HEK293 (cell line): ENCODE data around the gene ACVR1C.

Source experiments
- CTCF ChIA-PET: fragments of 350-600 bp; formaldehyde crosslinking; extraction: SDS; loops from one replicate; lab custom pipeline; 2021; ENCODE audit warnings: antibody characterized with exemption; lab: Yijun Ruan, JAX
- POLR2A ChIA-PET: fragments of 300-600 bp; formaldehyde crosslinking; extraction: SDS; loops from one replicate; lab custom pipeline; 2020; ENCODE audit warnings: antibody characterized with exemption, inconsistent platforms; lab: Yijun Ruan, JAX
- H3K27ac ChIP-seq: fragments of 200-500 bp; sonication (Bioruptor generic); 2 replicates; pipeline ENCODE4 v1.5.1; 2014; ENCODE audit warnings: low read depth, low read length, control low read depth, inconsistent platforms; ENCODE audit errors: extremely low read depth
- H3K36me3 ChIP-seq, 2 experiments: fragments of 200-500 bp in 1 of 2; sonication (Bioruptor generic) in 1 of 2; 1 replicate in 1 of 2; 2 replicates in 1 of 2; pipeline ENCODE4 v1.5.1; 2014 to 2017; ENCODE audit warnings: inconsistent platforms in 2 of 2, low read length in 2 of 2; ENCODE audit not compliant: control insufficient read depth in 2 of 2, insufficient read depth in 1 of 2
- H3K4me1 ChIP-seq: fragments of 200-500 bp; sonication (Bioruptor generic); 2 replicates; pipeline ENCODE4 v1.5.1; 2014; ENCODE audit warnings: mild to moderate bottlenecking, low read length, inconsistent platforms; ENCODE audit not compliant: control insufficient read depth, insufficient read depth
- H3K4me3 ChIP-seq: 2 replicates; pipeline ENCODE4 v1.5.1; 2011; ENCODE audit warnings: low read depth, mild to moderate bottlenecking, control low read depth, low read length, moderate library complexity
- H3K9me3 ChIP-seq: fragments of 200-500 bp; sonication (Bioruptor generic); 2 replicates; pipeline ENCODE4 v1.5.1; 2014; ENCODE audit warnings: low read depth, low read length, inconsistent platforms; ENCODE audit not compliant: control insufficient read depth, insufficient read depth
- BCL6B ChIP-seq: fragments of 450-650 bp; formaldehyde crosslinking; IDR thresholded peaks from 2 replicates; pipeline ENCODE4 v1.5.1; 2017; ENCODE audit warnings: missing biosample characterization, missing genetic modification characterization
- FEZF1 ChIP-seq: fragments of 450-650 bp; formaldehyde crosslinking; IDR thresholded peaks from 2 replicates; pipeline ENCODE4 v1.5.1; 2016; ENCODE audit warnings: missing biosample characterization, missing genetic modification characterization
- PBX3 ChIP-seq: sonication (generic); formaldehyde crosslinking; IDR thresholded peaks from 2 replicates; pipeline ENCODE4 v1.8.1; 2022; ENCODE audit warnings: mild to moderate bottlenecking, moderate library complexity, missing genetic modification reagents
- YY1 ChIP-seq: fragments of 450-650 bp; formaldehyde crosslinking; IDR thresholded peaks from 2 replicates; pipeline ENCODE4 v1.5.1; 2018; ENCODE audit warnings: missing biosample characterization, missing genetic modification characterization
- ZBTB1 ChIP-seq: fragments of 450-650 bp; formaldehyde crosslinking; IDR thresholded peaks from 2 replicates; pipeline ENCODE4 v1.5.1; 2016; ENCODE audit warnings: missing biosample characterization, missing genetic modification characterization
- ZBTB48 ChIP-seq: fragments of 450-650 bp; formaldehyde crosslinking; IDR thresholded peaks from 2 replicates; pipeline ENCODE4 v1.5.1; 2016; ENCODE audit warnings: missing biosample characterization, missing genetic modification characterization
- ZNF140 ChIP-seq: fragments of 450-650 bp; formaldehyde crosslinking; IDR thresholded peaks from 2 replicates; pipeline ENCODE4 v1.5.1; 2016; ENCODE audit warnings: missing biosample characterization, missing genetic modification characterization
- ZNF169 ChIP-seq: fragments of 450-650 bp; formaldehyde crosslinking; IDR thresholded peaks from 2 replicates; pipeline ENCODE4 v1.5.1; 2016; ENCODE audit warnings: missing biosample characterization, missing genetic modification characterization
- ZNF184 ChIP-seq: fragments of 450-650 bp; IDR thresholded peaks from 2 replicates; pipeline ENCODE4 v1.5.1; 2018; ENCODE audit warnings: missing biosample characterization, mild to moderate bottlenecking, missing genetic modification characterization
- ZNF214 ChIP-seq: fragments of 450-650 bp; formaldehyde crosslinking; IDR thresholded peaks from 2 replicates; pipeline ENCODE4 v1.5.1; 2017; ENCODE audit warnings: missing biosample characterization, mild to moderate bottlenecking, missing genetic modification characterization, borderline replicate concordance
- ZNF518A ChIP-seq: fragments of 450-650 bp; formaldehyde crosslinking; conservative IDR thresholded peaks from 2 replicates; pipeline ENCODE4 v1.5.1; 2016; ENCODE audit warnings: low read depth, missing biosample characterization, missing genetic modification characterization
- ZNF610 ChIP-seq: fragments of 450-650 bp; formaldehyde crosslinking; IDR thresholded peaks from 2 replicates; pipeline ENCODE4 v1.5.1; 2016; ENCODE audit warnings: missing biosample characterization, missing genetic modification characterization, borderline replicate concordance
- ZNF629 ChIP-seq: fragments of 450-650 bp; formaldehyde crosslinking; IDR thresholded peaks from 2 replicates; pipeline ENCODE4 v1.5.1; 2017; ENCODE audit warnings: missing biosample characterization, missing genetic modification characterization
- ZNF785 ChIP-seq: fragments of 450-650 bp; formaldehyde crosslinking; IDR thresholded peaks from 2 replicates; pipeline ENCODE4 v1.5.1; 2016; ENCODE audit warnings: missing biosample characterization, missing genetic modification characterization
- ZNF843 ChIP-seq: fragments of 450-650 bp; formaldehyde crosslinking; IDR thresholded peaks from 2 replicates; pipeline ENCODE4 v1.5.1; 2016; ENCODE audit warnings: missing biosample characterization, missing genetic modification characterization
- ZSCAN5A ChIP-seq: fragments of 450-650 bp; formaldehyde crosslinking; IDR thresholded peaks from 2 replicates; pipeline ENCODE4 v1.5.1; 2016; ENCODE audit warnings: missing biosample characterization, missing genetic modification characterization
- TF ChIP-seq, protein P1 (sequence below): fragments of 450-650 bp; formaldehyde crosslinking; IDR thresholded peaks from 2 replicates; pipeline ENCODE4 v1.5.1; 2016; ENCODE audit warnings: missing biosample characterization, missing genetic modification characterization
- TF ChIP-seq, protein P2 (sequence below): fragments of 450-650 bp; formaldehyde crosslinking; IDR thresholded peaks from 2 replicates; pipeline ENCODE4 v1.5.1; 2016; ENCODE audit warnings: missing biosample characterization, missing genetic modification characterization
- TF ChIP-seq, protein P3 (sequence below): fragments of 450-650 bp; formaldehyde crosslinking; IDR thresholded peaks from 2 replicates; pipeline ENCODE4 v1.5.1; 2017; ENCODE audit warnings: missing biosample characterization, missing genetic modification characterization

The ACVR1C gene

DNA sequence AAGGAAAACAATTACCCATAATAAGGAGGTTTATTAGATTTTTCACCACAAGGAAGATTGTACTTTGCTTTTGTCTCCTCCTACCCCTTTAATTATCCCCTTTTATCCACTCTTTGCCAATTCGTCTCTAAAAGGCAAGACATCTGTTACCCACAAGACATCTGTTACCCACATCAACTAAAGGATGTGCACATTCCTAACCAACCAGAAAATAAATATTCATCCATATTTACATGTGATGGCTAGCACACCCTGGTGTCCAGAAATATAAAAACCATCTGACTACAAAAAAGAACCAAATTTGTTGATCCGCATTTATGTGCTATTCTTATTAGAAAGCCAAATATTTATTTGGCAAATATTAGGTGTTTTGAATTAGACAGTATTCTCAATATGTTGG, 35.7 kb downstream of the ACVR1C start (continued):
- no peak for TF ChIP-seq ZNF518A (tag by site-specific recombination)
- no peak for TF ChIP-seq ZNF629
- TF ChIP-seq, protein P1, sequence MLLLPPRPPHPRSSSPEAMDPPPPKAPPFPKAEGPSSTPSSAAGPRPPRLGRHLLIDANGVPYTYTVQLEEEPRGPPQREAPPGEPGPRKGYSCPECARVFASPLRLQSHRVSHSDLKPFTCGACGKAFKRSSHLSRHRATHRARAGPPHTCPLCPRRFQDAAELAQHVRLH (tag by site-specific recombination), result no peak
- TF ChIP-seq ZNF785 (tag by site-specific recombination), result no peak
- no peak for TF ChIP-seq ZNF169 (tag by site-specific recombination)
- no peak for TF ChIP-seq ZNF184 (tag by site-specific recombination)

DNA sequence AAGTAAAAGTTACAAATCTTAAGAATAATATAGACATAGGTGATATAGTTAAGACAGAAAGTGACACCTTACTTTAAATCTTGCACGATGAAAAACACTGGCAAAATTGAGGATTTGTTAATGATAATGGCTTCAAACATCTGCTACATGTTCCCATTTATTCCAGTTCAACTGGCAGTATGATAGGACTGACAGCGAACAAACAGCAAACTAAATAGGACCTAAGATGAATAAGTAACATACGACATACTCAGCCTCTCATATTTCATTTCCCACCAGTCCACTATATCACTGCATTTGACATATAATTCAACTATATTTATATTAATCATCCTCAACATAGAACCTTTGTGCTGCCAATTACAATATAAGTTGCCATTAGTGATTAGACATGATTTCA, 36.3 kb downstream of the ACVR1C start:
- Histone ChIP-seq H3K4me1 (no peaks in the 10 kb centered on the region), H3K36me3 (no peaks in the 10 kb centered on the region), H3K4me3 (no peak overlapping the region), H3K27ac (no peak overlapping the region), H3K9me3 (no peaks in the 10 kb centered on the region)
- ChIA-PET POLR2A (no interaction called here), CTCF (interaction anchor here (0.9 kb wide), 1 partner anchor 10 kb away, joined by 3 read pairs; no protein-coding TSS in a partner anchor)
- TF ChIP-seq ZNF140 (tag by site-specific recombination) (no peak), ZNF610 (tag by site-specific recombination) (no peak), ZBTB48 (tag by site-specific recombination) (no peak), ZNF843 (tag by site-specific recombination) (no peak), BCL6B (tag by site-specific recombination) (no peak), ZBTB1 (no peak), FEZF1 (tag by site-specific recombination) (no peak), PBX3 (no peak), ZSCAN5A (tag by site-specific recombination) (no peak), YY1 (tag by site-specific recombination) (no peak), ZNF214 (tag by site-specific recombination) (no peak)
- TF ChIP-seq, protein P2, sequence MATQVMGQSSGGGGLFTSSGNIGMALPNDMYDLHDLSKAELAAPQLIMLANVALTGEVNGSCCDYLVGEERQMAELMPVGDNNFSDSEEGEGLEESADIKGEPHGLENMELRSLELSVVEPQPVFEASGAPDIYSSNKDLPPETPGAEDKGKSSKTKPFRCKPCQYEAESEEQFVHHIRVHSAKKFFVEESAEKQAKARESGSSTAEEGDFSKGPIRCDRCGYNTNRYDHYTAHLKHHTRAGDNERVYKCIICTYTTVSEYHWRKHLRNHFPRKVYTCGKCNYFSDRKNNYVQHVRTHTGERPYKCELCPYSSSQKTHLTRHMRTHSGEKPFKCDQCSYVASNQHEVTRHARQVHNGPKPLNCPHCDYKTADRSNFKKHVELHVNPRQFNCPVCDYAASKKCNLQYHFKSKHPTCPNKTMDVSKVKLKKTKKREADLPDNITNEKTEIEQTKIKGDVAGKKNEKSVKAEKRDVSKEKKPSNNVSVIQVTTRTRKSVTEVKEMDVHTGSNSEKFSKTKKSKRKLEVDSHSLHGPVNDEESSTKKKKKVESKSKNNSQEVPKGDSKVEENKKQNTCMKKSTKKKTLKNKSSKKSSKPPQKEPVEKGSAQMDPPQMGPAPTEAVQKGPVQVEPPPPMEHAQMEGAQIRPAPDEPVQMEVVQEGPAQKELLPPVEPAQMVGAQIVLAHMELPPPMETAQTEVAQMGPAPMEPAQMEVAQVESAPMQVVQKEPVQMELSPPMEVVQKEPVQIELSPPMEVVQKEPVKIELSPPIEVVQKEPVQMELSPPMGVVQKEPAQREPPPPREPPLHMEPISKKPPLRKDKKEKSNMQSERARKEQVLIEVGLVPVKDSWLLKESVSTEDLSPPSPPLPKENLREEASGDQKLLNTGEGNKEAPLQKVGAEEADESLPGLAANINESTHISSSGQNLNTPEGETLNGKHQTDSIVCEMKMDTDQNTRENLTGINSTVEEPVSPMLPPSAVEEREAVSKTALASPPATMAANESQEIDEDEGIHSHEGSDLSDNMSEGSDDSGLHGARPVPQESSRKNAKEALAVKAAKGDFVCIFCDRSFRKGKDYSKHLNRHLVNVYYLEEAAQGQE (tag by site-specific recombination), result no peak
- TF ChIP-seq, protein P3, sequence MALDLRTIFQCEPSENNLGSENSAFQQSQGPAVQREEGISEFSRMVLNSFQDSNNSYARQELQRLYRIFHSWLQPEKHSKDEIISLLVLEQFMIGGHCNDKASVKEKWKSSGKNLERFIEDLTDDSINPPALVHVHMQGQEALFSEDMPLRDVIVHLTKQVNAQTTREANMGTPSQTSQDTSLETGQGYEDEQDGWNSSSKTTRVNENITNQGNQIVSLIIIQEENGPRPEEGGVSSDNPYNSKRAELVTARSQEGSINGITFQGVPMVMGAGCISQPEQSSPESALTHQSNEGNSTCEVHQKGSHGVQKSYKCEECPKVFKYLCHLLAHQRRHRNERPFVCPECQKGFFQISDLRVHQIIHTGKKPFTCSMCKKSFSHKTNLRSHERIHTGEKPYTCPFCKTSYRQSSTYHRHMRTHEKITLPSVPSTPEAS (tag by site-specific recombination), result no peak
